ENCODE results near the gene C1QTNF12.

- TF ChIP-seq CTCF (conservative IDR thresholded peaks at IDR 0.05; ENCODE audit: low read length) (no peak), EZH2phosphoT487 (IDR thresholded peaks at IDR 0.05; ENCODE audit: borderline replicate concordance, low read depth, low read length) (no peak)
Measured at GRCh38 chr1:1232208-1232795, 14.2 kb downstream of the C1QTNF12 start, which contains the start of gene B3GALT6.

All from OCI-LY7 (cell line).